ENCODE measurements around the gene SHLD1. TPM values are rescaled to one million over a fixed set of nuclear protein-coding genes. Genes with fewer than 3 reads are reported as not detected.

SHLD1 gene
- total RNA-seq, 2 donors from 2014 or later: 4.0 to 6.6 TPM

DNA sequence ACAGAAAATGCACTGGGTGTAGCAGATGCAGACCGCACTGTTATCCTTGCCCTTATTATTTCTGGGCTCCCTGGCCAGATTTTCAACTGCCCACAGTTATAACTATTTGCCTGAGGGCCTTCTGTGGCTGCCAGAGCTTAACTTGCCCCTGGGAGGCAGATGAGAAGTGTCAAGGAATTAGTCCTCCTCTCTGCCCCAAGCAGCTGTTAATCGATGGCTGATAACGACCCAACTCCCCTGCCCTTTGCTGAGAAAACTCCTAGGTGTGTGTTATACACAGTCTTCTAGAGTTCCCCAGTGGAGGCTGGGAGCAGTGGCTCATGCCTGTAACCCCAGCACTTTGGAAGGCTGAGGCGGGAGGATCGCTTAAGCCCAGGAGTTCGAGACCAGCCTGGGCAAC, 44.4 kb upstream of the SHLD1 start:
- Histone ChIP-seq H3K36me3 (ENCODE audit: control insufficient read depth, insufficient read depth, low read length) (no peaks in the 10 kb centered on the region), H3K9ac (ENCODE audit: extremely low read depth, low read length, poor library complexity, severe bottlenecking) (no peak overlapping the region)

GRCh38 chr20:5706797-5707196, 43.4 kb upstream of the SHLD1 start:
- H3K27ac ChIP-seq (ENCODE audit: low read depth, low read length): no peak overlapping the region
- H3K27me3 ChIP-seq (ENCODE audit: control insufficient read depth, insufficient read depth, low read length, poor library complexity, severe bottlenecking): peaks cover 65% of the 10 kb centered on the region
- peaks cover 73% of the 10 kb centered on the region for H3K27me3 Mint-ChIP-seq (ENCODE audit: insufficient read depth)
- H3K4me3 ChIP-seq (ENCODE audit: low read length): no peak overlapping the region
- no peak overlapping the region for H3K4me3 Mint-ChIP-seq
- peaks cover 5% of the 10 kb centered on the region for H3K4me1 ChIP-seq (ENCODE audit: control insufficient read depth, insufficient read depth, low read length)
- no peak overlapping the region for H3K27ac Mint-ChIP-seq
- H3K9me3 Mint-ChIP-seq: peaks cover 3% of the 10 kb centered on the region
- no peaks in the 10 kb centered on the region for H3K36me3 ChIP-seq (ENCODE audit: control insufficient read depth, insufficient read depth, low read length)
- H3K36me3 Mint-ChIP-seq (ENCODE audit: low read depth): no peaks in the 10 kb centered on the region
- peaks cover 7% of the 10 kb centered on the region for H3K4me1 Mint-ChIP-seq
- no peak for DNase-seq
- H3K9me3 ChIP-seq (ENCODE audit: control insufficient read depth, low read length): no peaks in the 10 kb centered on the region
- TF ChIP-seq CTCF (conservative IDR thresholded peaks at IDR 0.05): no peak
- no peak overlapping the region for H3K9ac ChIP-seq (ENCODE audit: extremely low read depth, low read length, poor library complexity, severe bottlenecking)
- WGBS, 2 experiments (ENCODE audit: insufficient coverage in 1 of 2, insufficient read length in 1 of 2): 92 to 95% methylated on average over 7 to 9 of the region's 9 CpGs

More for the DNA sequence above, 44.4 kb upstream of the SHLD1 start:
- DNase-seq: peak; percentile 55
- Mint-ChIP-seq H3K36me3 (ENCODE audit: low read depth) (no peaks in the 10 kb centered on the region), H3K27ac (no peak overlapping the region), H3K9me3 (peaks cover 5% of the 10 kb centered on the region), H3K27me3 (ENCODE audit: insufficient read depth) (peaks cover 63% of the 10 kb centered on the region), H3K4me1 (peaks cover 7% of the 10 kb centered on the region), H3K4me3 (no peak overlapping the region)
- H3K27me3 ChIP-seq (ENCODE audit: control insufficient read depth, insufficient read depth, low read length, poor library complexity, severe bottlenecking): peaks cover 58% of the 10 kb centered on the region
- no peak for TF ChIP-seq CTCF (conservative IDR thresholded peaks at IDR 0.05)
- H3K4me3 ChIP-seq (ENCODE audit: low read length): no peak overlapping the region
- H3K27ac ChIP-seq (ENCODE audit: low read depth, low read length): no peak overlapping the region
- peaks cover 5% of the 10 kb centered on the region for H3K4me1 ChIP-seq (ENCODE audit: control insufficient read depth, insufficient read depth, low read length)
- WGBS, 2 experiments (ENCODE audit: insufficient coverage in 1 of 2, insufficient read length in 1 of 2): 79 to 93% methylated on average over 6 of the region's 6 CpGs
- H3K9me3 ChIP-seq (ENCODE audit: control insufficient read depth, low read length): no peaks in the 10 kb centered on the region

DNA sequence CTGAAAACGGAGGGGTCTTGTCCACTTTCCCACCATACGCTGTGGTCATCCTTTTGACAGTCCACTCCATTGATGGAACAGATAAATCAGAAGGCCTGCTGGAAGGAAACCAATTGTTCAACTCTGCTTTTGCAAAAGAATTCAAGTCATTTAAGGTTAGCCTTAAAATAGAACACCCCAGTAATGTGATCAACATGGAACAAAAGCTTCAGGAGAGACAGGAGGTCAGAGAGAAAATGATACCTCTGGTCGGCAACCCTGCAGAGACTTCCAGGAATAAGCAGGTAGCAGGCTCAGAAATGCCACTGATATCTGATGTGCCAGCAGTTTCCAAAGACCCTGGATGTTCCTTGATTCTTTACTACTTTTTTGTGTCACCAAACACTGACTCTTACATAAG, 39.6 kb upstream of the SHLD1 start:
- H3K36me3 Mint-ChIP-seq (ENCODE audit: low read depth): no peaks in the 10 kb centered on the region
- Histone ChIP-seq H3K9ac (ENCODE audit: extremely low read depth, low read length, poor library complexity, severe bottlenecking) (no peak overlapping the region), H3K36me3 (ENCODE audit: control insufficient read depth, insufficient read depth, low read length) (no peaks in the 10 kb centered on the region), H3K4me3 (ENCODE audit: low read length) (no peak overlapping the region), H3K4me1 (ENCODE audit: control insufficient read depth, insufficient read depth, low read length) (peaks cover 5% of the 10 kb centered on the region), H3K27me3 (ENCODE audit: control insufficient read depth, insufficient read depth, low read length, poor library complexity, severe bottlenecking) (peaks cover 60% of the 10 kb centered on the region), H3K9me3 (ENCODE audit: control insufficient read depth, low read length) (no peaks in the 10 kb centered on the region), H3K27ac (ENCODE audit: low read depth, low read length) (no peak overlapping the region)
- no peak for DNase-seq
- no peak overlapping the region for H3K27ac Mint-ChIP-seq
- 84 to 100% methylated on average over 3 of the region's 3 CpGs for WGBS, 2 experiments (ENCODE audit: insufficient coverage in 1 of 2, insufficient read length in 1 of 2)
- H3K9me3 Mint-ChIP-seq: no peaks in the 10 kb centered on the region
- peaks cover 7% of the 10 kb centered on the region for H3K4me1 Mint-ChIP-seq
- H3K4me3 Mint-ChIP-seq: no peak overlapping the region
- TF ChIP-seq CTCF (conservative IDR thresholded peaks at IDR 0.05): no peak
- H3K27me3 Mint-ChIP-seq (ENCODE audit: insufficient read depth): peaks cover 87% of the 10 kb centered on the region

All from endodermal cell (in vitro differentiated cells).